ENCODE data around the gene MYO1E. TPM values are rescaled to one million over a fixed set of nuclear protein-coding genes. Genes with fewer than 3 reads are reported as not detected.

MYO1E gene
- total RNA-seq, 1 experiment from 2014 or later = 68.8 TPM

GRCh38 chr15:59208613-59209249 is 163.9 kb downstream of the MYO1E start:
- CTCF ChIA-PET = no interaction called here
- peak; percentile 13 for DNase-seq
- H3K4me3 ChIP-seq (ENCODE audit: low read length) = no peak overlapping the region
- no peak overlapping the region for H3K9ac ChIP-seq (ENCODE audit: low read length)
- no peaks in the 10 kb centered on the region for H3K4me1 ChIP-seq (ENCODE audit: insufficient read depth, low read length)
- no peaks in the 10 kb centered on the region for H3K9me3 ChIP-seq (ENCODE audit: low read length)
- TF ChIP-seq EZH2phosphoT487 (IDR thresholded peaks at IDR 0.05; ENCODE audit: borderline replicate concordance, low read length) = no peak
- no peak for TF ChIP-seq CTCF (conservative IDR thresholded peaks at IDR 0.05; ENCODE audit: low read depth, low read length)
- no peaks in the 10 kb centered on the region for H3K9me2 ChIP-seq (replicated peaks; ENCODE audit: low read length)
- H3K36me3 ChIP-seq (ENCODE audit: low read depth, low read length) = peaks cover 38% of the 10 kb centered on the region
- H3F3A ChIP-seq (ENCODE audit: low read length, unreplicated experiment) = no peaks in the 10 kb centered on the region
- POLR2A ChIA-PET (ENCODE audit: unreplicated experiment) = no interaction called here
- no peak overlapping the region for H3K4me2 ChIP-seq (ENCODE audit: low read length)
- no peak overlapping the region for H3K27ac ChIP-seq (ENCODE audit: low read length)
- H3K79me2 ChIP-seq (ENCODE audit: low read length) = no peaks in the 10 kb centered on the region
- ATAC-seq = no peak
- no peak overlapping the region for H2AFZ ChIP-seq (ENCODE audit: low read length)
- no TSS peak for BruUV-seq (replicated peaks)
- intact Hi-C loops (cut with micrococcal nuclease) = no loop called here
- H3K27me3 ChIP-seq (ENCODE audit: low read length) = no peaks in the 10 kb centered on the region
- H4K20me1 ChIP-seq (ENCODE audit: low read length) = no peaks in the 10 kb centered on the region

GRCh38 chr15:59206623-59207183 is 166.0 kb downstream of the MYO1E start, which contains the start of gene LDHAL6B:
TSS of gene LDHAL6B (plus strand) at chr15:59206843. CDS start at chr15:59206941, 98 bp downstream.
- TF ChIP-seq EZH2 (IDR thresholded peaks at IDR 0.05; ENCODE audit: low read length, unreplicated experiment) = no peak
- TF ChIP-seq EZH2phosphoT487 (IDR thresholded peaks at IDR 0.05; ENCODE audit: borderline replicate concordance, low read length) = no peak
- no peak for TF ChIP-seq CTCF (conservative IDR thresholded peaks at IDR 0.05; ENCODE audit: low read depth, low read length)
- H3K27me3 ChIP-seq (ENCODE audit: low read length) = no peaks in the 10 kb centered on the region
- H2AFZ ChIP-seq (ENCODE audit: low read length) = no peak within 1 kb of the TSS
- POLR2A ChIA-PET (ENCODE audit: unreplicated experiment) = no interaction called here
- H3K27ac ChIP-seq (ENCODE audit: low read length) = no peak within 1 kb of the TSS
- no peak within 1 kb of the TSS for H3K4me3 ChIP-seq (ENCODE audit: low read length)
- CTCF ChIA-PET = no interaction called here
- no peak within 1 kb of the TSS for H3K9ac ChIP-seq (ENCODE audit: low read length)
- ATAC-seq (no peak), DNase-seq (no peak)
- H3K4me1 ChIP-seq (ENCODE audit: insufficient read depth, low read length) = no peaks in the 10 kb centered on the region
- no TSS peak for BruUV-seq (replicated peaks)
- H3K36me3 ChIP-seq (ENCODE audit: low read depth, low read length) = peaks cover 44% of the 10 kb centered on the region
- H3K4me2 ChIP-seq (ENCODE audit: low read length) = no peak within 1 kb of the TSS
- no peaks in the 10 kb centered on the region for H3F3A ChIP-seq (ENCODE audit: low read length, unreplicated experiment)
- no peaks in the 10 kb centered on the region for H3K9me3 ChIP-seq (ENCODE audit: low read length)
- no peaks in the 10 kb centered on the region for H3K9me2 ChIP-seq (replicated peaks; ENCODE audit: low read length)
- no peaks in the 10 kb centered on the region for H4K20me1 ChIP-seq (ENCODE audit: low read length)
- intact Hi-C loops (cut with micrococcal nuclease) = no loop called here
- H3K79me2 ChIP-seq (ENCODE audit: low read length) = no peaks in the 10 kb centered on the region

GRCh38 chr15:59205839-59206622 is 166.6 kb downstream of the MYO1E start:
- H3K79me2 ChIP-seq (ENCODE audit: low read length) = no peaks in the 10 kb centered on the region
- no peak overlapping the region for H3K27ac ChIP-seq (ENCODE audit: low read length)
- no peaks in the 10 kb centered on the region for H3K9me3 ChIP-seq (ENCODE audit: low read length)
- ATAC-seq (no peak), DNase-seq (no peak)
- no peak overlapping the region for H3K9ac ChIP-seq (ENCODE audit: low read length)
- no peaks in the 10 kb centered on the region for H3F3A ChIP-seq (ENCODE audit: low read length, unreplicated experiment)
- intact Hi-C loops (cut with micrococcal nuclease) = no loop called here
- BruUV-seq (replicated peaks) = no TSS peak
- ChIA-PET POLR2A (ENCODE audit: unreplicated experiment) (no interaction called here), CTCF (no interaction called here)
- H3K4me3 ChIP-seq (ENCODE audit: low read length) = no peak overlapping the region
- TF ChIP-seq CTCF (conservative IDR thresholded peaks at IDR 0.05; ENCODE audit: low read depth, low read length) = no peak
- no peak for TF ChIP-seq EZH2phosphoT487 (IDR thresholded peaks at IDR 0.05; ENCODE audit: borderline replicate concordance, low read length)
- TF ChIP-seq EZH2 (IDR thresholded peaks at IDR 0.05; ENCODE audit: low read length, unreplicated experiment) = no peak
- no peak overlapping the region for H2AFZ ChIP-seq (ENCODE audit: low read length)
- H3K4me1 ChIP-seq (ENCODE audit: insufficient read depth, low read length) = peaks cover 2% of the 10 kb centered on the region
- H3K36me3 ChIP-seq (ENCODE audit: low read depth, low read length) = peaks cover 44% of the 10 kb centered on the region
- no peaks in the 10 kb centered on the region for H3K27me3 ChIP-seq (ENCODE audit: low read length)
- no peak overlapping the region for H3K4me2 ChIP-seq (ENCODE audit: low read length)
- no peaks in the 10 kb centered on the region for H4K20me1 ChIP-seq (ENCODE audit: low read length)
- H3K9me2 ChIP-seq (replicated peaks; ENCODE audit: low read length) = no peaks in the 10 kb centered on the region
